GM23338 (cell line): ENCODE measurements around the gene HAP1. TPM values are rescaled to one million over a fixed set of nuclear protein-coding genes. Genes with fewer than 3 reads are reported as not detected.

ENCODE experiments used
- ATAC-seq: fragments of 200-7000 bp; cut with Tn5 transposase; 3 replicates; pipeline ENCODE4 v1.9.1; 2020
- DNase-seq: peaks from one replicate; pipeline ENCODE4 v3.0.0-alpha.2; 2015; ENCODE audit warnings: low spot score
- H2AFZ ChIP-seq: fragments of 200-600 bp; sonication (generic); 2 replicates; pipeline ENCODE4 v1.8.0; 2016; ENCODE audit warnings: antibody characterized with exemption, mild to moderate bottlenecking, moderate library complexity
- H3F3A ChIP-seq: fragments of 200-600 bp; sonication (generic); replicated peaks from 2 replicates; pipeline ENCODE4 v1.8.0; 2017; ENCODE audit warnings: antibody characterized with exemption, mixed run types, low read depth
- H3K27ac ChIP-seq: fragments of 200-600 bp; sonication (generic); 2 replicates; pipeline ENCODE4 v1.6.1; 2016; ENCODE audit warnings: low read depth
- H3K27me3 ChIP-seq: fragments of 200-600 bp; sonication (generic); 2 replicates; pipeline ENCODE4 v1.8.0; 2016; ENCODE audit warnings: mild to moderate bottlenecking, mixed run types, moderate library complexity; ENCODE audit not compliant: insufficient read depth
- H3K36me3 ChIP-seq: fragments of 200-600 bp; sonication (generic); 2 replicates; pipeline ENCODE4 v1.8.0; 2016; ENCODE audit warnings: mild to moderate bottlenecking; ENCODE audit not compliant: insufficient read depth
- H3K4me1 ChIP-seq: fragments of 200-600 bp; sonication (generic); 2 replicates; pipeline ENCODE4 v1.8.0; 2016; ENCODE audit warnings: mild to moderate bottlenecking, moderate library complexity; ENCODE audit not compliant: insufficient read depth
- H3K4me2 ChIP-seq: fragments of 200-600 bp; sonication (generic); 2 replicates; pipeline ENCODE4 v1.7.1; 2017; ENCODE audit warnings: mixed run types
- H3K4me3 ChIP-seq: fragments of 200-600 bp; sonication (generic); 2 replicates; pipeline ENCODE4 v1.6.1; 2016; ENCODE audit warnings: mixed run types
- H3K79me2 ChIP-seq: fragments of 200-600 bp; sonication (generic); replicated peaks from 2 replicates; pipeline ENCODE4 v1.8.0; 2017; ENCODE audit warnings: mild to moderate bottlenecking; ENCODE audit not compliant: insufficient read depth
- H3K9me2 ChIP-seq: fragments of 200-600 bp; sonication (generic); 2 replicates; pipeline ENCODE4 v1.8.0; 2017; ENCODE audit not compliant: insufficient read depth
- H4K20me1 ChIP-seq: fragments of 200-600 bp; sonication (generic); replicated peaks from 2 replicates; pipeline ENCODE4 v1.8.0; 2017; ENCODE audit warnings: mild to moderate bottlenecking; ENCODE audit not compliant: insufficient read depth
- H3K27ac Mint-ChIP-seq: 2 replicates; pipeline ENCODE4 v1.8.0; 2020; ENCODE audit warnings: inconsistent platforms, mild to moderate bottlenecking, moderate library complexity, mixed read lengths
- H3K27me3 Mint-ChIP-seq: 3 replicates; pipeline ENCODE4 v1.8.0; 2022; ENCODE audit warnings: low read depth, mild to moderate bottlenecking, moderate library complexity, mixed read lengths, inconsistent platforms; ENCODE audit not compliant: insufficient read depth, poor library complexity
- H3K36me3 Mint-ChIP-seq: 3 replicates; pipeline ENCODE4 v1.8.0; 2021; ENCODE audit warnings: low read depth, mild to moderate bottlenecking, inconsistent platforms, moderate library complexity, mixed read lengths
- H3K4me1 Mint-ChIP-seq: 3 replicates; pipeline ENCODE4 v1.8.0; 2020; ENCODE audit warnings: mild to moderate bottlenecking, inconsistent platforms, mixed read lengths
- H3K4me3 Mint-ChIP-seq: 3 replicates; pipeline ENCODE4 v1.8.0; 2021; ENCODE audit warnings: moderate library complexity, mild to moderate bottlenecking, inconsistent platforms, mixed read lengths
- H3K9me3 Mint-ChIP-seq: 3 replicates; pipeline ENCODE4 v1.8.0; 2020; ENCODE audit warnings: moderate library complexity, mild to moderate bottlenecking, inconsistent platforms, mixed read lengths
- CREB1 ChIP-seq: fragments of 250-450 bp; sonication (Bioruptor Pico); IDR thresholded peaks from 2 replicates; pipeline ENCODE4 v1.5.0; 2020; ENCODE audit warnings: low read depth, mild to moderate bottlenecking, moderate library complexity
- ETS1 ChIP-seq: IDR thresholded peaks from 2 replicates; pipeline ENCODE4 v1.6.1; 2016; ENCODE audit warnings: antibody characterized with exemption
- EZH2 ChIP-seq: fragments of 200-600 bp; sonication (generic); IDR thresholded peaks from one replicate; pipeline ENCODE4 v1.8.0; 2017; ENCODE audit warnings: antibody characterized with exemption, mild to moderate bottlenecking, low read depth; ENCODE audit not compliant: unreplicated experiment
- JUNB ChIP-seq: IDR thresholded peaks from one replicate; pipeline ENCODE4 v1.6.1; 2016; ENCODE audit warnings: antibody characterized with exemption; ENCODE audit not compliant: unreplicated experiment
- NANOG ChIP-seq: IDR thresholded peaks from 2 replicates; pipeline ENCODE4 v1.6.1; 2016; ENCODE audit warnings: antibody characterized with exemption, borderline replicate concordance
- POLR2AphosphoS5 ChIP-seq: IDR thresholded peaks from 2 replicates; pipeline ENCODE4 v1.6.1; 2016; ENCODE audit warnings: antibody characterized with exemption, low read depth
- REST ChIP-seq: IDR thresholded peaks from one replicate; pipeline ENCODE4 v1.6.1; 2018; ENCODE audit warnings: antibody characterized with exemption; ENCODE audit not compliant: unreplicated experiment
- STAT1 ChIP-seq: IDR thresholded peaks from one replicate; pipeline ENCODE4 v1.6.1; 2016; ENCODE audit warnings: antibody characterized with exemption; ENCODE audit not compliant: unreplicated experiment
- ZNF114 ChIP-seq: fragments of 250-450 bp; sonication (Bioruptor Pico); IDR thresholded peaks from 2 replicates; pipeline ENCODE4 v1.5.0; 2020; ENCODE audit warnings: mild to moderate bottlenecking, moderate library complexity
- ZNF331 ChIP-seq: fragments of 250-450 bp; sonication (Bioruptor Pico); IDR thresholded peaks from 2 replicates; pipeline ENCODE4 v1.5.0; 2020; ENCODE audit warnings: low read depth, mild to moderate bottlenecking, moderate library complexity
- ZNF462 ChIP-seq: fragments of 250-450 bp; sonication (Bioruptor Pico); IDR thresholded peaks from 2 replicates; pipeline ENCODE4 v1.5.0; 2020; ENCODE audit warnings: mild to moderate bottlenecking, moderate library complexity
- polyA plus RNA-seq: library from polyadenylated mRNA; unstranded; fragments of >200 nt; fragmentation: Nextera tagmentation; extraction: Ambion mirVana; gene quantifications from 2 replicates; pipeline ENCODE4 v1.2.1, GENCODE V29; 2016
- total RNA-seq: library from RNA; depleted of rRNA; stranded (reverse); fragments of >200 nt; shearing (Covaris generic); gene quantifications from 2 replicates; pipeline ENCODE4 v1.2.3, GENCODE V29; 2014

The HAP1 gene
- total and polyA plus RNA-seq, 2 experiments from 2014 or later = 1.6 to 2.2 TPM

GRCh38 chr17:41779954-41780353, 45.5 kb upstream of the HAP1 start:
- TF ChIP-seq ZNF114 (CRISPR knock-in tag) = no peak
- no peak for TF ChIP-seq POLR2AphosphoS5
- TF ChIP-seq CREB1 (CRISPR knock-in tag) = no peak
- no peak for TF ChIP-seq ZNF331
- TF ChIP-seq ZNF462 (CRISPR knock-in tag) = no peak
- no peak for TF ChIP-seq NANOG
- no peak for TF ChIP-seq REST
- no peak for TF ChIP-seq JUNB
- no peak for TF ChIP-seq ETS1
- TF ChIP-seq STAT1 = no peak
- TF ChIP-seq EZH2 = no peak
- no peak overlapping the region for H2AFZ ChIP-seq
- peaks cover 47% of the 10 kb centered on the region for H3K4me1 Mint-ChIP-seq
- H3K9me2 ChIP-seq = no peaks in the 10 kb centered on the region
- no peak overlapping the region for H3K4me3 Mint-ChIP-seq
- DNase-seq (no peak), ATAC-seq (no peak)
- H3K27ac ChIP-seq = no peak overlapping the region
- H3K36me3 ChIP-seq = no peaks in the 10 kb centered on the region
- peaks cover 23% of the 10 kb centered on the region for H3K27me3 Mint-ChIP-seq
- peaks cover 15% of the 10 kb centered on the region for H3K36me3 Mint-ChIP-seq
- H3F3A ChIP-seq = peaks cover 21% of the 10 kb centered on the region; the same call in 1 of the 2 replicates
- H3K27me3 ChIP-seq = no peaks in the 10 kb centered on the region
- H3K27ac Mint-ChIP-seq = no peak overlapping the region
- H3K4me3 ChIP-seq = no peak overlapping the region
- H3K79me2 ChIP-seq = peaks cover 86% of the 10 kb centered on the region
- no peaks in the 10 kb centered on the region for H3K9me3 Mint-ChIP-seq
- H3K4me1 ChIP-seq = peaks cover 48% of the 10 kb centered on the region
- H3K4me2 ChIP-seq = no peak overlapping the region
- peaks cover 4% of the 10 kb centered on the region for H4K20me1 ChIP-seq
